HepG2 (cell line): ENCODE measurements around the gene CFAP90. TPM values are rescaled to one million over a fixed set of nuclear protein-coding genes. Genes with fewer than 3 reads are reported as not detected.

Source experiments
- ATAC-seq: fragments of 200-7000 bp; cut with Tn5 transposase; 3 replicates; pipeline ENCODE4 v1.9.1; 2020; ENCODE audit warnings: mild to moderate bottlenecking, moderate library complexity
- BruUV-seq: library from RNA; stranded (reverse); fragments of 400-500 nt; replicated peaks from 2 replicates; lab custom pipeline; 2021; lab: Mats Ljungman, UMichigan
- CTCF ChIA-PET: fragments of 300-600 bp; formaldehyde crosslinking; extraction: SDS; loops from one replicate; lab custom pipeline; 2021; ENCODE audit warnings: low total read pairs, inconsistent platforms, low intra/inter-chr PET ratio; lab: Yijun Ruan, JAX
- POLR2A ChIA-PET: fragments of 350-600 bp; sonication (Branson Sonifier 250); formaldehyde crosslinking; loops from one replicate; lab custom pipeline; 2020; ENCODE audit warnings: antibody characterized with exemption, inconsistent platforms; lab: Yijun Ruan, JAX
- DNase-seq: peaks from one replicate; pipeline ENCODE4 v3.0.0-alpha.2; 2015; ENCODE audit warnings: low spot score
- FAIRE-seq: peaks from 3 replicates; lab custom pipeline; 2011; peaks lifted over from hg19 to GRCh38; lab: Jason Lieb, UNC
- H2AFZ ChIP-seq: one replicate; pipeline ENCODE4 v1.6.1; 2011; ENCODE audit warnings: low read length, inconsistent platforms
- H3K27ac ChIP-seq: fragments of 300-600 bp; 3 replicates; pipeline ENCODE4 v1.8.0; 2011; ENCODE audit warnings: mixed run types, mild to moderate bottlenecking, mixed read lengths, low read length, inconsistent platforms; ENCODE audit not compliant: insufficient read depth; ENCODE audit errors: extremely low read length
- H3K27me3 ChIP-seq, 2 experiments: fragments of 200-600 bp in 1 of 2; 2 replicates in 1 of 2; 3 replicates in 1 of 2; pipeline versions ENCODE4 v1.6.0 to v1.8.0; 2011; ENCODE audit warnings: low read length in 2 of 2, mild to moderate bottlenecking in 2 of 2, moderate library complexity in 2 of 2, inconsistent platforms in 1 of 2; ENCODE audit not compliant: insufficient read depth in 2 of 2, control insufficient read depth in 1 of 2
- H3K36me3 ChIP-seq, 2 experiments: fragments of 200-600 bp in 1 of 2; replicated peaks in 1 of 2; 2 replicates in 1 of 2; 3 replicates in 1 of 2; pipeline versions ENCODE4 v1.5.1 to v1.8.0; 2011; ENCODE audit warnings: low read length in 2 of 2, inconsistent platforms in 1 of 2; ENCODE audit not compliant: insufficient read depth in 2 of 2, control insufficient read depth in 1 of 2
- H3K4me1 ChIP-seq: 2 replicates; pipeline ENCODE4 v1.5.1; 2012; ENCODE audit warnings: low read length, inconsistent platforms; ENCODE audit not compliant: insufficient read depth
- H3K4me2 ChIP-seq: 2 replicates; pipeline ENCODE4 v1.6.0; 2011; ENCODE audit warnings: low read depth, low read length, inconsistent platforms
- H3K4me3 ChIP-seq, 3 experiments: fragments of 200-600 bp in 1 of 3; sonication (generic), shearing (Covaris generic) in 1 of 3; replicated peaks in 1 of 3; 2 replicates each; pipeline ENCODE4 v1.5.1; 2011 to 2016; ENCODE audit warnings: low read length in 3 of 3, inconsistent platforms in 2 of 3, low read depth in 2 of 3, mild to moderate bottlenecking in 2 of 3, control low read depth in 1 of 3, mixed read lengths in 1 of 3; ENCODE audit not compliant: insufficient read depth in 1 of 3
- H3K79me2 ChIP-seq: one replicate; pipeline ENCODE4 v1.6.1; 2011; ENCODE audit warnings: low read length, inconsistent platforms; ENCODE audit not compliant: insufficient read depth
- H3K9ac ChIP-seq: 2 replicates; pipeline ENCODE4 v1.6.0; 2011; ENCODE audit warnings: mild to moderate bottlenecking, low read depth, low read length, inconsistent platforms; ENCODE audit not compliant: insufficient read depth
- H3K9me3 ChIP-seq: 2 replicates; pipeline ENCODE4 v1.5.1; 2012; ENCODE audit warnings: mild to moderate bottlenecking, low read length
- H4K20me1 ChIP-seq: 2 replicates; pipeline ENCODE4 v1.6.0; 2011; ENCODE audit warnings: inconsistent platforms, mild to moderate bottlenecking, low read length, moderate library complexity; ENCODE audit not compliant: insufficient read depth
- ARNTL ChIP-seq: sonication (generic); formaldehyde crosslinking; IDR thresholded peaks from 2 replicates; pipeline ENCODE4 v1.4.0; 2020; ENCODE audit warnings: mild to moderate bottlenecking, missing genetic modification reagents
- CBX2 ChIP-seq, 2 experiments: fragments of 200-600 bp in 1 of 2; sonication (generic); formaldehyde crosslinking in 1 of 2; IDR thresholded peaks; 2 replicates each; pipeline versions ENCODE4 v1.7.0 to v1.8.1; 2018 to 2022; ENCODE audit warnings: low read depth in 2 of 2, low read length in 1 of 2, mild to moderate bottlenecking in 1 of 2, missing genetic modification reagents in 1 of 2
- FOXJ3 ChIP-seq: sonication (generic); formaldehyde crosslinking; IDR thresholded peaks from 2 replicates; pipeline ENCODE4 v1.4.0; 2020; ENCODE audit warnings: missing genetic modification reagents, mild to moderate bottlenecking, borderline replicate concordance
- HDAC2 ChIP-seq: sonication (generic); formaldehyde crosslinking; IDR thresholded peaks from 2 replicates; pipeline ENCODE4 v1.4.0; 2020; ENCODE audit warnings: missing genetic modification reagents
- KDM5B ChIP-seq: sonication (generic); formaldehyde crosslinking; IDR thresholded peaks from 2 replicates; pipeline ENCODE4 v1.4.0; 2020; ENCODE audit warnings: missing genetic modification reagents, mild to moderate bottlenecking, borderline replicate concordance
- MIXL1 ChIP-seq: IDR thresholded peaks from 2 replicates; pipeline ENCODE4 v1.6.1; 2016
- PHF21A ChIP-seq: sonication (generic); formaldehyde crosslinking; IDR thresholded peaks from 2 replicates; pipeline ENCODE4 v1.5.0; 2020; ENCODE audit warnings: mild to moderate bottlenecking, missing genetic modification reagents
- SNAPC2 ChIP-seq: sonication (generic); formaldehyde crosslinking; IDR thresholded peaks from 2 replicates; pipeline ENCODE4 v1.8.1; 2022; ENCODE audit warnings: mild to moderate bottlenecking, missing genetic modification reagents
- SYNCRIP ChIP-seq: fragments of 200-400 bp; formaldehyde crosslinking; IDR thresholded peaks from 2 replicates; pipeline ENCODE4 v1.6.1; 2018; ENCODE audit warnings: mild to moderate bottlenecking, low read depth, low read length; ENCODE audit not compliant: insufficient read depth
- THAP7 ChIP-seq: sonication (generic); formaldehyde crosslinking; IDR thresholded peaks from 2 replicates; pipeline ENCODE4 v1.8.1; 2023; ENCODE audit warnings: mild to moderate bottlenecking, missing genetic modification reagents
- ZFP37 ChIP-seq: sonication (generic); formaldehyde crosslinking; IDR thresholded peaks from 2 replicates; pipeline ENCODE4 v1.4.0; 2020; ENCODE audit warnings: missing genetic modification reagents, borderline replicate concordance
- ZMAT5 ChIP-seq: sonication (generic); formaldehyde crosslinking; IDR thresholded peaks from 2 replicates; pipeline ENCODE4 v1.5.0; 2020; ENCODE audit warnings: mild to moderate bottlenecking, low read depth, missing genetic modification reagents, borderline replicate concordance
- ZNF17 ChIP-seq: sonication (generic); formaldehyde crosslinking; IDR thresholded peaks from 2 replicates; pipeline ENCODE4 v1.5.0; 2020; ENCODE audit warnings: mild to moderate bottlenecking, missing genetic modification reagents
- ZNF550 ChIP-seq: sonication (generic); formaldehyde crosslinking; IDR thresholded peaks from 2 replicates; pipeline ENCODE4 v1.4.0; 2020; ENCODE audit warnings: mild to moderate bottlenecking, missing genetic modification reagents, borderline replicate concordance
- ZNF616 ChIP-seq: sonication (generic); formaldehyde crosslinking; IDR thresholded peaks from 2 replicates; pipeline ENCODE4 v1.5.0; 2020; ENCODE audit warnings: low read depth, mild to moderate bottlenecking, missing genetic modification reagents
- ZNF761 ChIP-seq: sonication (generic); formaldehyde crosslinking; conservative IDR thresholded peaks from 2 replicates; pipeline ENCODE4 v1.4.0; 2020; ENCODE audit warnings: mild to moderate bottlenecking, missing genetic modification reagents
- ZNF782 ChIP-seq: sonication (generic); formaldehyde crosslinking; IDR thresholded peaks from 2 replicates; pipeline ENCODE4 v1.4.0; 2020; ENCODE audit warnings: missing genetic modification reagents, mild to moderate bottlenecking, borderline replicate concordance
- ZNF816 ChIP-seq: sonication (generic); formaldehyde crosslinking; IDR thresholded peaks from 2 replicates; pipeline ENCODE4 v1.8.0; 2022; ENCODE audit warnings: missing genetic modification reagents, mild to moderate bottlenecking, borderline replicate concordance
- ZSCAN25 ChIP-seq: sonication (generic); formaldehyde crosslinking; IDR thresholded peaks from 2 replicates; pipeline ENCODE4 v1.8.0; 2022; ENCODE audit warnings: mild to moderate bottlenecking, missing genetic modification reagents
- WGBS: methylation state at CpG from one replicate; pipeline ENCODE4 v1.1.6; 2017; ENCODE audit warnings: low lambda C conversion rate; 5-methylcytosine and 5-hydroxymethylcytosine counted together
- in situ Hi-C: cut with HindIII; loops from 2 replicates; pipeline ENCODE4 v1.10.0; 2017; ENCODE audit warnings: low pct_unique_long_range_greater_than_20kb; ENCODE audit not compliant: extremely low pct_ligation_motif_present
- intact Hi-C: fragments of 100-400 bp; cut with micrococcal nuclease; formaldehyde crosslinking; loops from one replicate; pipeline ENCODE4 v1.10.0; 2022; ENCODE audit not compliant: unreplicated experiment
- polyA plus RNA-seq, 8 experiments: library from polyadenylated mRNA; depleted of rRNA in 3 of 8; stranded (reverse) in 7 of 8; unstranded in 1 of 8; fragments of >200 nt; fragmentation: Illumina TruSeq in 4 of 8; extraction: Trizol in 4 of 8; gene quantifications; 2 replicates each; pipeline versions ENCODE4 v1.2.1 to v1.2.3, GENCODE V29; 2011 to 2016; ENCODE audit warnings: low read depth in 4 of 8, missing spikeins in 1 of 8, mixed read lengths in 1 of 8; ENCODE audit not compliant: insufficient read depth in 1 of 8
- total RNA-seq, 5 experiments: library from RNA; depleted of rRNA; stranded (reverse); fragments of >200 nt; fragmentation: Illumina TruSeq; extraction: Trizol; gene quantifications; 2 replicates each; pipeline ENCODE4 v1.2.3, GENCODE V29; 2016; ENCODE audit warnings: low read depth in 1 of 5

CFAP90 gene
- total and polyA plus RNA-seq, 2 of the 13 experiments (the other 11 are each of a cell fraction or from before 2014, with no cell fraction given), result 0.11 TPM; not detected in 1

GRCh38 chr5:7894860-7895259 lies 43.9 kb upstream of the CFAP90 start:
- 100% methylated on average over 2 of the region's 2 CpGs for WGBS
- POLR2A ChIA-PET, result no interaction called here

More at GRCh38 chr5:7894860-7895259, 43.9 kb upstream of the CFAP90 start:
- in situ Hi-C loops, result no loop called here
- Histone ChIP-seq H3K27ac (no peak overlapping the region), H3K36me3 (peaks cover 9 to 84% of the 10 kb centered on the region in 2 experiments), H3K4me2 (no peak overlapping the region), H3K27me3 (no peaks in the 10 kb centered on the region), H4K20me1 (no peaks in the 10 kb centered on the region), H3K4me1 (no peaks in the 10 kb centered on the region), H3K4me3 (no peak overlapping the region), H3K9ac (no peak overlapping the region), H2AFZ (no peak overlapping the region), H3K79me2 (no peaks in the 10 kb centered on the region), H3K9me3 (no peaks in the 10 kb centered on the region)
- no peak for DNase-seq
- CTCF ChIA-PET, result no interaction called here
- TF ChIP-seq ZSCAN25 (CRISPR knock-in tag) (no peak), THAP7 (CRISPR knock-in tag) (no peak), ZNF550 (CRISPR knock-in tag) (no peak), ZMAT5 (CRISPR knock-in tag) (no peak), MIXL1 (CRISPR knock-in tag) (no peak), ZFP37 (no peak), ZNF782 (CRISPR knock-in tag) (no peak), ARNTL (CRISPR knock-in tag) (no peak), CBX2 (IDR thresholded peaks at IDR 0.05; ENCODE audit: low read depth, low read length) (no peak), CBX2 (CRISPR knock-in tag; IDR thresholded peaks at IDR 0.05; ENCODE audit: low read depth) (no peak), ZNF17 (CRISPR knock-in tag) (no peak), PHF21A (CRISPR knock-in tag) (no peak), FOXJ3 (CRISPR knock-in tag) (no peak), ZNF761 (no peak), KDM5B (CRISPR knock-in tag) (no peak), HDAC2 (CRISPR knock-in tag) (no peak), ZNF816 (CRISPR knock-in tag) (no peak), SYNCRIP (no peak), ZNF616 (CRISPR knock-in tag) (no peak), SNAPC2 (CRISPR knock-in tag) (no peak)
- no peak for FAIRE-seq
- no peak for ATAC-seq
- BruUV-seq, result no TSS peak
- intact Hi-C loops, result no loop called here
